Stimulated activated CD4-positive, alpha-beta T cell treated with anti-CD3 and anti-CD28 coated beads, Interleukin-2, amount 100 ng/mL, for 24 hours (primary cell): ENCODE results near the gene TDRD10.

ENCODE experiments used
- DNase-seq, 2 donors: peaks; one replicate each; pipeline ENCODE4 v3.0.0-alpha.2; 2020

Gene TDRD10

GRCh38 chr1:154502066-154502743, at the start of gene TDRD10, which contains the start of gene SHE:
TDRD10 (plus strand) TSS chr1:154502219; CDS start chr1:154506904, 4,685 bp downstream.
SHE (minus strand) TSS chr1:154502412; CDS start chr1:154502026, 386 bp downstream.
- peak; percentile 21 to 24 for DNase-seq

- DNase-seq: no peak
These were observed 48.9 kb upstream of the TDRD10 start for GRCh38 chr1:154453161-154453560.

DNA sequence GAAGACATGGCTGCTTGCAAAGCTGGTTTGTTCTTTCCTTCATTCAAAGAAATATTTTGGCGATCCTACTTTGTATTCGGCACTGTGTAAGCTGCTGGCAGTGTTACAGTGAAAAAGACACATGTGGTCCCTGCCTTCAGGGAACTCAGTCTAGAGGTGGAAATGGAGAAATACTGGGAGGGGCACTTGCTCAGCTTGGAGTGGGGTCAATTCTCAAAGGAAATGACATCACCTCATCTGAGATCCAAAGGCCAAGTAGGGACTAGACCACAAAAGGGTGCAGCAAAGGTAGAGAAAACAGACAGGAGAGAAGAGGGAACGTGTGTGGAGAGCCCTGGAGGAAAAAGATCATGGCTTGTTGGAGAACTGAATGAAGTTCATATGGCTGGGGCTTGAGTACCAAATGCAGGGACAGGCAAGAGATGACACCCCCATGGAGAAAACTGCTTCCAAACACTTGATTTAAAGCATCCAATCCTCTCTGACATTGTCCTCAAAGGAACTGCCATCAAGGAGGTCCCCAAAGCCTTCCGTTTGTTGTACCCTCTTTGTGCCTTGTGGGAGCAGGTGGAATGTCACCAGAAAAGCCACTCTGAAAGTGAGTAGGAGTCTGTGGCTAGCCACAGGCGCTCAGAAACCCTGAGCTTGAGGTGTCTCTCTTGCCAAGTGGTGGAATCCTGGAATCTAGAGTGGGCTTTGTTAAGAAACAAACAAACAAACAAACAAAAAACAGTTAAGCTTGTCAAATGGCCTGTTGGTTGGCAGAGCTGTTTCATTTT, 48.3 kb upstream of the TDRD10 start:
- DNase-seq: peak in 1 of 2 donors; percentile 32

DNA sequence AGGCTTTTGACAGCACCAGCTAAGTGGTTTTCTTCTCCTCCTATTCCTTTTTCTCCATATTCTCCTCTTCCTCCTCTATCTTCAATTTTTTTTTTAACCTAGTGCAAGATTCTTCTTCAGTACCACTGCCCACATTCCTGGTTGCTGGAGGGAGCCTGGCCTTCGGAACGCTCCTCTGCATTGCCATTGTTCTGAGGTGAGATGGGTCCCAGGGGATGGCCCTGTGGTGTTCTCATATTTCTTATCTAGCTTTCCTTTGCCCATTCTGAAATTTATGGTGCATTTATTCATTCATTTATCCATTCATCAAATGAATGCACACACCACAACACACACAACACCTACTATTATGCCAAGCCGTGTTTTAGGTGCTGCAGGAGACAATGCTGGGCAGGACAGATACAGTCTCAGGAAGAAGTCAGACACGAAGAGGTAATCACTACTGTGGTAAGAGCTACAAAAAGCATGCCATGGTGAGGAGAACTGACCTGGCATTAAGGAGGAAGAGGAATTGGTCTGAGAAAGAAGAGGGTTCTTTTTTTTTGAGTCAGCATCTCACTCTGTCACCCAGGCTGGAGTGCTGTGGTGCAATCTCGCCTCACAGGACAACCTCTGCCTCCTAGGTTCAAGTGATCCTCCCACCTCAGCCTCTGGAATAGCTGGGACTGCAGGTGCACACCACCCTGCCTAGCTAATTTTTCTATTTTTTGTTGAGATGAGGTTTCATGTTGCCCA, 47.5 kb upstream of the TDRD10 start:
- DNase-seq: no peak

- no peak for DNase-seq
These were observed 45.4 kb upstream of the TDRD10 start for GRCh38 chr1:154456631-154457030.

DNA sequence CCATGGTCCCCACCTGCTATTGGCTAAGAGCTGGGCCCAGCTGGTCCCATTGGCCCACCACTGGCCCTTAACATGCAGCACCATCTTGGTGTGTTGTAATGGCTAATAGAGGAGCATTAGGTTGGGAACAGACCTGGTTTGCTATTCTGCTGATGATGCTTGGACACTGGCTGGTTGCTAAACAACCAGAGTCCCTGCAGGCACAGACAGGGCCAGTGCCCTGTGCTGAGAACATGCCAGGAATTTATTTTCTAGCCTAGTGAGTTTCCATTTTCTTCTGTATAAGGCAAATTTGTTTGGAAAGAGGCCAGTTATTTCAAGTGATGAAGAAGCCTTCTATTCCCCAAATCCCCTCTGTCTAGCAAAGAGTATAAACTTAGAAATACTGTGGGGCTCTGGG, 42.9 kb upstream of the TDRD10 start:
- no peak for DNase-seq

DNA sequence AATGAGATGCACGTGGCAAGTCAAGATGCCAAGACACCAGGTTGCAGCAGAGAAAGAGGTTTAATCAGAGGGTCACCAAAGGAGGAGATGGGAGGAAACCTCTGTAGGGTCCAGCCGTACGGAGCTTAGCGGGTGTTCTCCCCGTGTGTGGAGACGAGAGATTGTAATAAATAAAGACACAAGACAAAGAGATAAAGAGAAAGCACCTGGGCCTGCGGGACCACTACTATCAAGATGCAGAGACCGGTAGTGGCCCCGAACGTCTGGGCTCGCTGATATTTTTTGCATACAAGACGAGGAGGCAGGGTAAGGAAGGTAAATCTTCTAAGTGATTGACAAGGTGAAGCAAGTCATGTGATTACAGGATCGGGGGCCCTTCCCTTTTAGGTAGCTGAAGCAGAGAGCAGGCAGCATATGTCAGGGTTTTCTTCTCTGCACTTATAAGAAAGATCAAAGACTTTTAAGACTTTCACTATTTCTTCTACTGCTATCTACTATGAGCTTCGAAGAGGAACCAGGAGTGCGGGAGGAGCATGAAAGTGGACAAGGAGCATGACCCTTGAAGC, 41.2 kb upstream of the TDRD10 start:
- no peak for DNase-seq

GRCh38 chr1:154463512-154463990, 38.5 kb upstream of the TDRD10 start:
- peak; percentile 62 to 70 for DNase-seq

GRCh38 chr1:154465621-154466195, 36.3 kb upstream of the TDRD10 start:
- no peak for DNase-seq

DNA sequence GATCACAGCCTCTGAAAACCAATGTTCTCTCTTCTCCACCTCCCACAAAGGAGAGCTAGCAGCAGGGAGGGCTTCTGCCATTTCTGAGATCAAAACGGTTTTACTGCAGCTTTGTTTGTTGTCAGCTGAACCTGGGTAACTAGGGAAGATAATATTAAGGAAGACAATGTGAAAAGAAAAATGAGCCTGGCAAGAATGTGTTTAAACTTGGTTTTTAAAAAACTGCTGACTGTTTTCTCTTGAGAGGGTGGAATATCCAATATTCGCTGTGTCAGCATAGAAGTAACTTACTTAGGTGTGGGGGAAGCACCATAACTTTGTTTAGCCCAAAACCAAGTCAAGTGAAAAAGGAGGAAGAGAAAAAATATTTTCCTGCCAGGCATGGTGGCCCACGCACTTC, 35.8 kb upstream of the TDRD10 start:
- DNase-seq: no peak

DNA sequence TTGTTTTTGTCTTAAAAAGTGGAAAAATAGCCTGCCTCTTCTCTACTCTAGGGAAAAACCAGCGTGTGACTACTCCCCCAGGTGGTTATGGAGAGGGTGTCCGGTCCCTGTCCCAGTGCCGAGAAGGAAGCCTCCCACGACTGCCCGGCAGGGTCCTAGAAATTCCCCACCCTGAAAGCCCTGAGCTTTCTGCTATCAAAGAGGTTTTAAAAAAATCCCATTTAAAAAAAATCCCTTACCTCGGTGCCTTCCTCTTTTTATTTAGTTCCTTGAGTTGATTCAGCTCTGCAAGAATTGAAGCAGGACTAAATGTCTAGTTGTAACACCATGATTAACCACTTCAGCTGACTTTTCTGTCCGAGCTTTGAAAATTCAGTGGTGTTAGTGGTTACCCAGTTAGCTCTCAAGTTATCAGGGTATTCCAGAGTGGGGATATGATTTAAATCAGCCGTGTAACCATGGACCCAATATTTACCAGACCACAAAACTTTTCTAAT, 35.0 kb upstream of the TDRD10 start:
- no peak for DNase-seq

GRCh38 chr1:154467434-154468102, 34.5 kb upstream of the TDRD10 start:
- peak; percentile 11 to 26 for DNase-seq

DNA sequence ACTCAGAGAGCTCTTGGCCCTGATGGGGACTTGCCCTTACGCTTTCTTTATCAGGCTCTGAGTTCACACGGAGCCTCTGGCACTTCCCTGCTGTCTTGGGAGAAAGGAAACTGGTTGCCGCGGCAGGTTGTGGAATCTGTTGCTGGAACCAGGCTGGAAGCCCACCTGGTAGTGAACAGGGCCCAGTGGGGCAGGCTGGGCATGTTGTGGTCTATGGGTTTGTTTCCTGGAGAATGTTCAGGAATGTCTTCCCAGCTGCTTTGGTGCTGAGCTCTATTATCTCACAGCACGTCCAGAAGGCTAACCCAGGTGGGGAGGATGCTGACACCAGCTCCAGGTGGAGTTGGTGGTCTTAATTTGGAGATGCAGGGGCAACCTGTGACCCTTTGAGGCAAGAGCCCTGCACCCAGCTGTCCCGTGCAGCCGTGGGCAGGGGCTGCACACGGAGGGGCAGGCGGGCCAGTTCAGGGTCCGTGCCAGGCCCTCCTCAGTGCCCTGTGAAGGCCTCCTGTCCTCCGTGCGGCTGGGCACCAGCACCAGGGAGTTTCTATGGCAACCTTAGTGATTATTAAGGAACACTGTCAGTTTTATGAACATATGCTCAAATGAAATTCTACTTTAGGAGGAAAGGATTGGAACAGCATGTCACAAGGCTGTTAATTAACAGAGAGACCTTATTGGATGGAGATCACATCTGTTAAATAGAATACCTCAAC, 33.3 kb upstream of the TDRD10 start:
- DNase-seq: no peak

DNA sequence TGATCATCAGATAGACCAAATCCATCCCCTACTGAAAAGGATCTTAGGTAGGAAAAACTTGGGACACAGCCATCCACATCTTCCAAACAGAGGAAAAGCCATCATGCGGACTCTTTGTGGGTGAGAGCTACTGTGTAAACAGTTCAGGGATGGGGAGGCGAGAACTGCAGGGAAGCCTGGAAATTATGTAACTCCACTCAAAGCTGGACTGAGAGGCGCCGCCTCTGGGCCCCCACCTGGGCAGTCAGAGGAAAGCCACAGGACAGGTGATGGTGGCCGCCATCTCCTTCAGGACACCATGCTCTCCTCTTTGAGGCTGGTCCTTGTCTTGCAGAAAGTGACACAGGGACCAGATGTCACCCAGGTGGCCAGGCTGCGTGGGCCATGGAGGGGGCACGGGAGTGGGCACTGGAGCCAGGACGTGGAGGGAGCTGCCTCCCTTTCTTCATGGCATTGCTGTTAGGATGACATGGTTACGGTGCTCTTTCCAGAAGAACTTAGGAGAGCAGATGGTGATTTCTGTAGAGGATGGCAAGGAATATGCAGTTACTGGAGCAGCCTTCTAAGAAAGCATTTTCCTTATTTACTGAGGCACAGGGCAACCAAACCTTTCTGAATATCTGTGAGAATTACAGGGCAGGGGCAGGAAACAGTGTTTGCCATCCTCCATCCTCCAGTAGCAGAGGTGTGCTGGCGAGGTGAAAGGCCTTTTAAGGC, 32.0 kb upstream of the TDRD10 start:
- no peak for DNase-seq

DNA sequence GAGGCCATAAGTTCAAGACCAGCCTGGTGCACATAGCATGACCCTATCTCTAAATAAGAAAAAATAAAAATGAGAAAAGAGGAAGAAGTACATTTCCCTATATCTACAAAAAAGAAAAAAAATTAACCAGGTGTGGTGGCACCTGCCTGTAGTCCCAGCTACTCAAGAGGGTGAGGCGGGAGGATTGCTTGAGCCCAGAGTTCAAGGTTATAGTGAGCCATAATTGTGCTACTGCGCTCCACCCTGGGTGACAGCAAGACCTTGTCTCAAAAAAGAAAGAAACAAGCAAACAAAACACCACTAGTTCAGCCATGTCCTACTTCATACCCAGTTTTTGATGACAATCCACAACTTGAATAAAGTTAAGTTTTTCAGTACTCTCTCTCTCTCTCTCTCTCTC, 30.7 kb upstream of the TDRD10 start:
- DNase-seq: no peak

GRCh38 chr1:154474802-154475201, 27.2 kb upstream of the TDRD10 start:
- DNase-seq: no peak

DNA sequence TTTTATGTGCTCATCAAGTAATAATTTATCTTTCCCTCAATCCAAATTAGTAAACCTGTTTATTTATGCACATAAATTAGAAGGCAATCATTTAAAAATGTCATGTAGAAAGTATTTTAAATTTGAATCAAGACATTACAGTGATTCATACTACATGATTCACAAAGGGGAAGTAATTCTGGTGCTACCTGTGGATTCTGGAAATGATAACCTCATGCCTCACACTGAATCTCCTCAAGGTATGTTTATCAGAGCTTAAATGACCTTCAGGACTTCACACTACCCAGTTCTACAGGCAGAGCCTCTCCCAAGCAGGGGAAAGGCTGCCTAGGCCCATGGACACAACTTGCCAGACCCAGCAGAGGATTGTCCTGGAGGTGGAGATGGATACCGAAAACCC, 25.2 kb upstream of the TDRD10 start:
- DNase-seq: no peak

GRCh38 chr1:154478013-154478412, 24.0 kb upstream of the TDRD10 start:
- DNase-seq: no peak

DNA sequence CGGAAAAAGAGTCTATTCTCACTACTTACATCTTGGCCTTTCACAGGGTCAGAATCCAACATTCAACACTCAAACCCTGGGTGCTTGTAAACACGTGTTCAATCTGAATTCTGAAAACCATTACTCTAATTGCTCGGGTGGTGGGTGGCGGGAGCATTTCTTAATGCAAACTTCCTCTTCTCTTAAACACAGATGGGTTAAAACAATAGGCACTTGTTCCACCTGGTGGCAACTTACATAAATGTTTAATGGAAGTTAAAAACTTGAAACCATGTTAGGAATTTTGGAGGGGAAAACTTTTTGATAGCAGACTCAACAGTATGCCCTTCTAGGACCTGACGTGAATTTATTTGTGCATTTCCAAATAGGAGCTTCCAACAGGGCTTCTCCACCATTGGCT, 23.4 kb upstream of the TDRD10 start:
- no peak for DNase-seq

DNA sequence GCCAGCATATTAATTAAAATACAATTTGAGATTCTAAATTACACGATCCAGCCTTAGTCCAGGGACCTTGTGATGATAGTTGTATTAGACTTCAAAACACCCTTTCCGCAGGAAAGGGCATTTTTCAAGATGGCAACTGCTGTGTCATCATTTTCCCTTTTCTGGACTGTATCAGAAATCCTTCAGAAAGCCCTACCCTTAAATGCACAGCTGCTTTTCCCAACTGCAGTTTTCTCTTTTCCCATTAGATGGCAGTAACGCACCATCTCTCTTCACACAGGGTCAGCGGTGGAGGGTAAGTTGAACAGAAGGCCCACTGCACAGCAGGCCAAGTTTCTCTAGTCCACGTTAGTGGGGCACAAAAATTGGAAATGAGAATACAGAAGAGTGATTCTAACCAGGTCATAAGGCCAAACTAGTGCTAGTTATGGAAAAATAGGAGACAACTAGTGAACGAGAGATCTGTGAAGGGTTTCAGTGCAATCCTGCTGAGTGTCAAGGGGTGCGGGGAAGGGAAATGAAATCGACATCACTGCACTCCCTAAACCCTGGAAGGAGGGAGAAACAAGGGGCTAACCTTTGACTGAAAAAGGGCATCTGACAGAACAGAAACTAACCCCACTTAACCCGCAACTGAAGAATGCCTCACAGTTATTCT, 22.1 kb upstream of the TDRD10 start:
- peak; percentile 48 to 70 for DNase-seq
